Measurements from ENCODE around the gene ERGIC1. TPM values are rescaled to one million over a fixed set of nuclear protein-coding genes. Genes with fewer than 3 reads are reported as not detected.

ERGIC1 gene
- total RNA-seq, 1 experiment from 2014 or later: 77.0 TPM

GRCh38 chr5:172866802-172867748 is 33.0 kb downstream of the ERGIC1 start:
- no peaks in the 10 kb centered on the region for H3K27me3 ChIP-seq (ENCODE audit: insufficient read depth, low read length)
- TF ChIP-seq, protein P1, sequence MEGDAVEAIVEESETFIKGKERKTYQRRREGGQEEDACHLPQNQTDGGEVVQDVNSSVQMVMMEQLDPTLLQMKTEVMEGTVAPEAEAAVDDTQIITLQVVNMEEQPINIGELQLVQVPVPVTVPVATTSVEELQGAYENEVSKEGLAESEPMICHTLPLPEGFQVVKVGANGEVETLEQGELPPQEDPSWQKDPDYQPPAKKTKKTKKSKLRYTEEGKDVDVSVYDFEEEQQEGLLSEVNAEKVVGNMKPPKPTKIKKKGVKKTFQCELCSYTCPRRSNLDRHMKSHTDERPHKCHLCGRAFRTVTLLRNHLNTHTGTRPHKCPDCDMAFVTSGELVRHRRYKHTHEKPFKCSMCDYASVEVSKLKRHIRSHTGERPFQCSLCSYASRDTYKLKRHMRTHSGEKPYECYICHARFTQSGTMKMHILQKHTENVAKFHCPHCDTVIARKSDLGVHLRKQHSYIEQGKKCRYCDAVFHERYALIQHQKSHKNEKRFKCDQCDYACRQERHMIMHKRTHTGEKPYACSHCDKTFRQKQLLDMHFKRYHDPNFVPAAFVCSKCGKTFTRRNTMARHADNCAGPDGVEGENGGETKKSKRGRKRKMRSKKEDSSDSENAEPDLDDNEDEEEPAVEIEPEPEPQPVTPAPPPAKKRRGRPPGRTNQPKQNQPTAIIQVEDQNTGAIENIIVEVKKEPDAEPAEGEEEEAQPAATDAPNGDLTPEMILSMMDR (conservative IDR thresholded peaks at IDR 0.05): no peak
- no peak overlapping the region for H4K8ac ChIP-seq (replicated peaks; ENCODE audit: insufficient read length, low read depth, low read length)
- no peak overlapping the region for H4K91ac ChIP-seq (ENCODE audit: insufficient read length, low read depth, low read length)
- no peak overlapping the region for H3K18ac ChIP-seq (ENCODE audit: insufficient read length, low read depth, low read length)
- no peaks in the 10 kb centered on the region for H3K79me1 ChIP-seq (ENCODE audit: insufficient read depth, low read depth, low read length, poor library complexity, severe bottlenecking)
- H3K4ac ChIP-seq (ENCODE audit: low read depth, low read length): no peak overlapping the region
- no peak overlapping the region for H3K27ac ChIP-seq (ENCODE audit: insufficient read length, low read depth, low read length)
- no peak overlapping the region for H2BK5ac ChIP-seq (ENCODE audit: insufficient read length, low read length)
- peak overlapping the region in 1 of 3 experiments; percentile 80; a peak in 1 of 7 replicates for H3K27ac Mint-ChIP-seq
- H3K4me1 ChIP-seq (ENCODE audit: insufficient read depth, low read length): peaks cover 10% of the 10 kb centered on the region
- H3K4me3 Mint-ChIP-seq: no peak overlapping the region; a peak in 1 of 5 replicates
- no peaks in the 10 kb centered on the region for H3K9me3 Mint-ChIP-seq
- H3K23me2 ChIP-seq (ENCODE audit: insufficient read length, low read depth, low read length, poor library complexity, severe bottlenecking): no peaks in the 10 kb centered on the region
- no peak overlapping the region for H4K5ac ChIP-seq (ENCODE audit: insufficient read length, low read depth, low read length)
- H3K9ac ChIP-seq (ENCODE audit: extremely low read depth, insufficient read length, low read length): no peak overlapping the region
- H3K4me2 ChIP-seq (ENCODE audit: insufficient read depth, insufficient read length, low read length): no peak overlapping the region
- no peaks in the 10 kb centered on the region; the same call in 1 of the 2 replicates for H3K27me3 Mint-ChIP-seq (ENCODE audit: low read depth)
- no peak overlapping the region for H2BK15ac ChIP-seq (ENCODE audit: low read depth, low read length)
- H2BK12ac ChIP-seq (ENCODE audit: insufficient read length, low read depth, low read length): no peak overlapping the region
- H3K4me1 Mint-ChIP-seq: peaks cover 55 to 64% of the 10 kb centered on the region in 2 experiments
- H3T11ph ChIP-seq (ENCODE audit: low read length): no peak overlapping the region
- peaks cover 0 to 6% (median 0%) of the 10 kb centered on the region in 3 experiments; a peak in 3 of 7 replicates for H3K36me3 Mint-ChIP-seq (ENCODE audit: insufficient read depth in 1 of 3, low read depth in 3 of 3)
- H2AFZ ChIP-seq (ENCODE audit: low read length): no peak overlapping the region
- H3K9me3 ChIP-seq (ENCODE audit: control insufficient read depth, low read depth, low read length): no peaks in the 10 kb centered on the region
- H4K20me1 ChIP-seq (ENCODE audit: control insufficient read depth, insufficient read depth, insufficient read length): no peaks in the 10 kb centered on the region
- H2BK20ac ChIP-seq (ENCODE audit: low read depth, low read length, poor library complexity, severe bottlenecking): no peak overlapping the region
- no peak overlapping the region for H3K56ac ChIP-seq (ENCODE audit: insufficient read length, low read depth, low read length)
- H3K79me2 ChIP-seq (ENCODE audit: insufficient read depth, low read length): peaks cover 1% of the 10 kb centered on the region; the same call in 1 of the 2 replicates
- H2AK5ac ChIP-seq (ENCODE audit: insufficient read length, low read length): no peak overlapping the region
- H3K23ac ChIP-seq (ENCODE audit: insufficient read length, low read depth, low read length): no peak overlapping the region
- peak; percentile 46 for DNase-seq
- no peak overlapping the region for H2BK120ac ChIP-seq (ENCODE audit: low read depth, low read length, poor library complexity, severe bottlenecking)
- WGBS (ENCODE audit: extremely low coverage, insufficient read length, low lambda C conversion rate): no CpG with 5 or more reads among the region's 9 CpGs
- no peak overlapping the region; the same call in 1 of the 2 replicates for H3K14ac ChIP-seq (ENCODE audit: insufficient read depth, low read length)

Data from H9 (cell line).